ENCODE data around the gene RHAG. TPM values are rescaled to one million over a fixed set of nuclear protein-coding genes. Genes with fewer than 3 reads are reported as not detected.

RHAG gene
- total RNA-seq, 2 donors from 2014 or later: not detected

DNA sequence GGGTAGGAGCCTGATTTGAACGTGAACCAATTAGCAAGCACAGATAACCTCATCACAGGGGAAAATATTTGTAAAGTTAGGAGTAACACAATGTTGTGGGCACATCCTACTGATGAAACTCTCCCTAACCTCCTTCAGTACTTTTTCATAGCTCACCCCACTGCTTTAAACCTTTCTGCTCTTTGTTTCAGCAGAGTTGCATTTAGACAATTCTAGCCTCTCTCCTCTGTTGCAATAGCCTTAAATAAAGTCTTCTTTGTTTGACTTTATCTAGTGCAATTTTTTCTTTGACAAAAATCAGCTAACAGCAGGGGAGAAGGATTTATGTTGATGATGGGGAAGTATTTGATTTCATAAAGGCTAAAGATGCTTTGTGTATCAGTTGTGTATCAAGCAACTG lies 72.1 kb downstream of the RHAG start:
- Mint-ChIP-seq H3K4me1 (no peaks in the 10 kb centered on the region), H3K9me3 (no peaks in the 10 kb centered on the region), H3K36me3 (ENCODE audit: low read depth) (no peaks in the 10 kb centered on the region), H3K4me3 (no peak overlapping the region), H3K27me3 (peaks cover 4% of the 10 kb centered on the region), H3K27ac (no peak overlapping the region)
- ATAC-seq (replicated peaks): no peak

DNA sequence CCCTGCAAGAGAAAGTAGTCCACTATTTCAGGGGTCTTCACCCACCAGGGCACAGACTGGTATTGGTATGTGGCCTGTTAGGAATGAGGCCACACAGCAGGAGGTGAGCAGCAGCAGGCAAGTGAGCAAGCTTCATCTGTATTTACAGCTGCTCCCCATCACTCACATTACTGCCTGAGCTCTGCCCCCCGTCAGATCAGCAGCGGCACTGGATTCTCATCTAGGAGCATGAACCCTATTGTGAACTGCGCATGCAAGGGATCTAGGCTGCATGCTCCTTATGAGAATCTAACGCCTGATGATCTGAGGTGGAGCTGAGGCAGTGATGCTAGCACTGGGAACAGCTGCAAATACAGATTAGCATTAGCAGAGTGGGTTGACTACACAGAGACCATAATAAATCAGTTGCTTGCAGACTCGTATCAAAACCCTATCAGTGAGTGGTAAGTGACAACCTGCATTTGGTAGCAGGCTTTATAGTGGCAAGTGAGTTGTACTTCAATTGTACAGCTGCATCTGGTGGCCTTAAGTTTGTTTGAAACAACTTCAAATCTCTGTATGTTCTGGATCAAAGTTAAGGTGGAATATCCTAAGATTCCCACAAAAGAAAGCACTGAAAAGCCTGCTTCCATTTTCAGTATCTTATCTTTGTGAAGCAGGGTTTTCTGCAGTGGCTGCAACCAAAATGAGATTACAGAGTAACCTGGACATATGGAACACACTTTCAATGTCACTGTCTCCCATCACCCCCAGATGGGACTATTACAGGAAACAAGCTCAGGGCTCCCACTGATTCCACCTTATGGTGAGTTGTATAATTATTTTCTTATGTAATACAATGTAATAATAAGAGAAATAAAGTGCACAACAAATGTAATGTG lies 73.4 kb downstream of the RHAG start:
- Mint-ChIP-seq H3K9me3 (no peaks in the 10 kb centered on the region), H3K27me3 (peaks cover 4% of the 10 kb centered on the region), H3K36me3 (ENCODE audit: low read depth) (no peaks in the 10 kb centered on the region), H3K4me3 (no peak overlapping the region), H3K27ac (no peak overlapping the region), H3K4me1 (no peaks in the 10 kb centered on the region)
- no peak for ATAC-seq (replicated peaks)

DNA sequence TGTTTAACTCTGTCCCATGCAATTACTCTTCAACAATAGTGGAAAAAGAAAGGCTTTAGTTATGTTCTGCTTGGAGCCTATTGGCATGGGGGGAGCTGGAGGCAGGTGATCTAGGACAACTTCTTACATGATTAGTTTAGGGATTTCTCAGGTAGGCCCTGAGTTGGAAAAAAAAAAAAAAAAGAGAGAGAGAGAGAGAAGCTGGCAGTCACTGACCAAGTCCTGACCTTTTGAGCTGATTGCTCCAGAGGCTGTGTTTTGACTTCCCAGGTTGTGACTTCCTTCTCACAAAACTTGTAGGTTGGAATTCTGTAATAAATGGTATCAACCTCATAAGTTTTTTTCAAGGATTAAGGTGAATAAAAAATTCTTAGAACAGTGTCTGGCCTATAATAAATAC lies 78.4 kb downstream of the RHAG start:
- peaks cover 4% of the 10 kb centered on the region for H3K27me3 Mint-ChIP-seq
- H3K36me3 Mint-ChIP-seq (ENCODE audit: low read depth): no peaks in the 10 kb centered on the region
- H3K9me3 Mint-ChIP-seq: no peaks in the 10 kb centered on the region
- H3K4me1 Mint-ChIP-seq: no peaks in the 10 kb centered on the region
- H3K27ac Mint-ChIP-seq: no peak overlapping the region
- no peak overlapping the region for H3K4me3 Mint-ChIP-seq
- no peak for ATAC-seq (replicated peaks)

DNA sequence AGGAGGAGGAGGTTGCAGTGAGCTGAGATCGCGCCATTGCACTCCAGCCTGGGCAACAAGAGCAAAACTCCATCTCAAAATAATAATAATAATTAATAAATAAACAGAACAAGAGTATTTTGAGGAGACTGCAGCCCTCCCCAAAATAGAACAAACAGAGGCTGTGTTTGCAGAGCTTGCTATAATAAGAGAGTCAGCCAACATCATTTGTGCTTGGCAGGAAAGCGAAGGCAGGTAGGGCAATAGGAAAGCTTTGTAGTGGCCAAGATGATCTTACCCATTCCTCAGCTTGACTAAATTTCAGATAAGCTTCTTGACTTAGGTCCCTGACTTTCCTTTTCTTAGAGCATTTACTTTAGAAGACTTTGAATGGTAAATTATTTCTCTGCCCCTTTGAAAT lies 79.5 kb downstream of the RHAG start:
- no peak overlapping the region for H3K27ac Mint-ChIP-seq
- no peak overlapping the region for H3K4me3 Mint-ChIP-seq
- no peaks in the 10 kb centered on the region for H3K9me3 Mint-ChIP-seq
- H3K27me3 Mint-ChIP-seq: peaks cover 7% of the 10 kb centered on the region
- H3K36me3 Mint-ChIP-seq (ENCODE audit: low read depth): no peaks in the 10 kb centered on the region
- no peaks in the 10 kb centered on the region for H3K4me1 Mint-ChIP-seq
- ATAC-seq (replicated peaks): no peak

DNA sequence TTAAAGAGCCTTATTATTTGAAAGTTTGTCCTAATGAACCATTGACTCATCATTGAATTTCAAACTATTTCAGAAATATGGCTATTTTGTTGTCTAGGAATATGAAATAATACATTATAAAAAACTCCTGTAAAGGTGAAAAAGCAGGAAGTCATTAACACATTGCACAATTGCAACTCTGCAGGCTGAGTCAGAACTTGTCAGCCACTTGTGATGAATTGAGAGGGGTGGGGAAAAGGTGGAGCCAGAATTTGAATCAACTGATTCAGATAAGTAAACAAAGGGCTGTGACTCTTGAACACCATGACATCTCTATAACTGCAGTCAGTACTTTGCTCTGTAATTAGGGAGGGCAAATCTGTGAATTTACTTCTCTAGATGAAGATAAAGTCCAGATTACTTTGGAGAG lies 80.2 kb downstream of the RHAG start:
- Mint-ChIP-seq H3K27ac (no peak overlapping the region), H3K4me1 (peaks cover 6% of the 10 kb centered on the region), H3K36me3 (ENCODE audit: low read depth) (no peaks in the 10 kb centered on the region), H3K4me3 (no peak overlapping the region), H3K27me3 (peaks cover 11% of the 10 kb centered on the region), H3K9me3 (no peaks in the 10 kb centered on the region)
- ATAC-seq (replicated peaks): peak; percentile 71

DNA sequence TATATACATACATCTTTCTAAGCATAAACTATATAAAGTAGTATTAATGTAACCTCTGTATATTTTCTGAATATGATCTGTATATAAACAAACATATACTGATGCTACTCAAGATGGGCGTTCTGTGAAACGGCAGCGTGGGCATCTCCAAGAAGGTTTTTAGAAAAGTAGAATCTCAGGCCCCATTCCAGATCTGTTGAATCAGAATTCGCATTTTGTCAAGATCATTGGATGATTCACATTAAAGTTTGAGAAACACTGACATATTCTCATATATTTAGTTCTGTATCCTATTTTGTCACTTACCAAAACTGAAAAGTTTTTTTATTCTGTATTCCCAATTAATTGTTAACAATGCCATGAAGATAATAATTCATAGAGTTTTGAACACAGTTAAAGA lies 80.7 kb downstream of the RHAG start:
- H3K27me3 Mint-ChIP-seq: peaks cover 11% of the 10 kb centered on the region
- peaks cover 6% of the 10 kb centered on the region for H3K4me1 Mint-ChIP-seq
- no peaks in the 10 kb centered on the region for H3K9me3 Mint-ChIP-seq
- ATAC-seq (replicated peaks): no peak
- no peaks in the 10 kb centered on the region for H3K36me3 Mint-ChIP-seq (ENCODE audit: low read depth)
- no peak overlapping the region for H3K27ac Mint-ChIP-seq
- H3K4me3 Mint-ChIP-seq: no peak overlapping the region

Other genes starting within 250 kb of the RHAG start
- gene MMUT, start 173.6 kb downstream of the RHAG start, total RNA-seq: 10 to 100 TPM; 19.6 to 19.8 TPM
- 10 to 100 TPM; 12.0 to 19.0 TPM for gene CENPQ, start 173.5 kb downstream of the RHAG start, total RNA-seq
- gene GLYATL3, start 136.9 kb downstream of the RHAG start, total RNA-seq: not detected
- gene C6orf141, start 86.2 kb downstream of the RHAG start, total RNA-seq: not detected
- gene CRISP2, start 76.7 kb upstream of the RHAG start, total RNA-seq: not detected
- not detected for gene CRISP3, start 107.5 kb upstream of the RHAG start, total RNA-seq
- not detected for gene PGK2, start 150.4 kb upstream of the RHAG start, total RNA-seq
- not detected for gene CRISP1, start 229.7 kb upstream of the RHAG start, total RNA-seq

All from activated T-helper 17 cell treated with anti-CD3 and anti-CD28 coated beads, Interleukin-2, amount 50 U/mL, for 72 hours (primary cell).